GF-D8 (cell line): ENCODE results near the gene B9D1.

Source experiments
- DNase-seq: peaks from one replicate; lab custom pipeline; 2025; lab: John Stamatoyannopoulos, UW

B9D1 gene

GRCh38 chr17:19376811-19377210 is 14.3 kb upstream of the B9D1 start:
- DNase-seq: no peak

DNA sequence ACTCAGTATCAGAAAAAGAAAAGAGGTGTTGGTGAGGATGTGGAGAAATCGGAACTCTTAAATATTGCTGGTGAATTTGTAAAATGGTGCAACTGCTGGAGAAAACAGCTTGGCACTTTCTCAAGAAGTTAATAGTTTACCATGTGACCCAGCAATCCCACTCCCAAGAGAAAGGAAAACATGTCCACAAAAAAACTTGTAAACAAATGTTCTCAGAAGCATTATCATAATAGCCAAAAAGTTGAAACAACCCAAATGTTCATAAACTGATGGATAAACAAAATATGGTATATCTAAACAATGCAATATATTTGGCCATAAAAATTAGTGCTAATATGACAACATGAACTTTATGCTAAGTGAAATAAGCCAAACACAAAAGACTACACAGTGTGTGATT is 13.2 kb upstream of the B9D1 start:
- no peak for DNase-seq

- no peak for DNase-seq
Observed at GRCh38 chr17:19374136-19374535, 11.6 kb upstream of the B9D1 start.

- no peak for DNase-seq
Observed at GRCh38 chr17:19372866-19373504, 10.5 kb upstream of the B9D1 start.

- no peak for DNase-seq
Observed at GRCh38 chr17:19372439-19372838, 9.9 kb upstream of the B9D1 start.

DNA sequence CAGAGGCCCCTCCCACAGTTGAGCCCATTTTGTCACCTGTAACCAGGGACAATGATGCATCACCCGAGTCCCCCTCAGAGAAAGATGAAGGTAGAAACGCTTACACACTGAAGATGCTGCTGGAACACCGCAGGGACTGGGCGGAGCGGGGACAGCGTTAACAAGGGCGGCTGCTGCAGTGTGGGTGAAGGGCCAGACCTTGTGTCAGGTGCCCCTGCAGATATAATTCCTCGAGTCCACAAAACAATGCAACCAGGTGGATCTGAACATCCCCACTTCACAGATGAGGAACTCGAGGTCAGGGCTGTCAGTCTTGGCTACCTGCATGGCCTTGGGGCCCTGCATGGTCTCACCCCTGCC is 9.5 kb upstream of the B9D1 start:
- DNase-seq: no peak

- no peak for DNase-seq
Observed at GRCh38 chr17:19371259-19372010, 8.9 kb upstream of the B9D1 start.

GRCh38 chr17:19370493-19370960 is 8.0 kb upstream of the B9D1 start:
- peak; percentile 5 for DNase-seq

- DNase-seq: no peak
Observed at GRCh38 chr17:19369846-19370492, 7.4 kb upstream of the B9D1 start.

DNA sequence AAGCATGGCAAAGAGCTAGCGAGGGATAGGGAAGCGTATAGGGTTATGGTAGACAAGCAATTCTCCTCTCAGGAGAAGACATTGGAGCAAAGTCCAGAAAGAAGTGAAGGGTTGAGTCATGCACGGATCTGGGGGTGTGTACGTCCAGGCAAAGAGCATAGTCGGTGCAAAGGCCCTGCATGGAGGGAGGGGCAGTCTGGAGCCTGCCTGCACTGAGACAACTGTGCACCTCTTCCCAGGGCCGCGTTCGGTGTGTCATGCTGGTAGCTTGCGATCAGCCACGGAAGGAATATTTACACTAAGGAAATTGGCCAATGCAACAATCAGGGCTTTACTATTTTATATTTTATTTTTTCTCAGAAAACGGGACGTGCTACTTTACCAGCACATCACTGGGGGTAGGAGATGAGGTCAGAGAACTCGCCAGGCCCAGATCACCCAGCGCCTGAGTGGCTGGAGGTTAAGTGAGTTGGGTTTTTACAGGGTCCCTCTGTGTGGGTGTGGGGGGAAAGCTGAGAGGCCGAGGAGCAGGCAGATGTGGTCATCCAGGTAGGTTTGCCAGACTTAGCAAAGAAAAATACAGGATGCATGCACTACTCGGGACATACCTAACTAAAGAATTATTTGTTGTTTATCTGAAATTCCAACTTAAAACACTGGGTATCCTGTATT is 6.7 kb upstream of the B9D1 start:
- no peak for DNase-seq

GRCh38 chr17:19368229-19368628 is 5.7 kb upstream of the B9D1 start:
- DNase-seq: no peak

- DNase-seq: no peak
Observed at GRCh38 chr17:19366637-19366972, 4.1 kb upstream of the B9D1 start.

DNA sequence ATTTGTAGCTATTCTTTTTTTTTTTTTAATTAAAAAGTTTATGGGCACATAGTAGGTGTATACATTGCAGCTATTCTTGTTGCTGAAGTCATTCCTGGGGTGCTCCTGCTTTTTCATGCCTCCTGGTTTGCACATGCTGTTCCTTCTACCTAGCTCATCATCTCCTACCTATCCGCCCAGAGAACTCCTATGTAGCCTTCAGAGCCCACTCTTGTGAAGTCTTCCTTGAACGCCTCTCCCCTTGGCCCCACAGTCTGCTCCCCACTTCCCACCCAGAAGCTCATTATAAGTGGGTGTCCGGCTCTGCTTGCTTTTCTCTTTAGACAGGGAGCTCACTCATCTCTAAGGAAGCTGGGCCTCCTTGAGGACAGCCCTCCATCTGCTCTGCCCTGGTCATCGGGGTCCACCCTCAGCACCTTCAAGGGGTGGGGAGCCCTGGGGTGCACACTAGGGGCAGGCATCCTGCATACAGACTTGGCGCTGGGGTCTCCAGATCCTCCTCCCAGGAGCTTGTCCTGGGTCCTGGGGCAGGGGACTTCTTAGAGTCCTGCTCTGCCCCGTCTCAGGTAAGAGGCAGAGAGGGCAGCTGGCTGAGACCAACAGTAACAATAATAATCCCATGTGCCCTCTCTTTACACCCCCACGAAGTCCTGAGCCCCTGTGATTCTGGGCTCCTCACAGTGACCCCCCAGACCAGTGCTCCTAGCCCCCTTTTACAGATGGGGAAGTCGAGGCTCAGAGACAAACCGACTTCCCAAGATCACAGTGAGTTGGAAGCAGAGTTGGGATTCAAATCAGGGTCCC is 3.5 kb upstream of the B9D1 start:
- DNase-seq: no peak

DNA sequence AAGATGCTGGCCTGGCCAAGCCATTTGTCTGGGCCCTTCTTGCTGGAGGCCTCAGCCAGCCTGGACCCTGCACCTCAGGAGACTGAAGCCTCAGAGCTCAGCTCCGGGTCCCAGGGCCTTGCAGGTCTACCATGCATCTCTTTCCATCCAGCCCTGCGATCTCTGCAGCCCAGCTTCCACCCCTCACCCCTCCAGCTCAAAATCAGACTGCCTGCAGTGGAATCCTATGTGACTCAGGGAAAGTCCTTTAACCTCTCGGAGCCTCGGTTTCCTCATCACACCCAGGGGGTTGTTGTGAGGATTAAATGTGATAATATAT is 2.9 kb upstream of the B9D1 start:
- DNase-seq: no peak

DNA sequence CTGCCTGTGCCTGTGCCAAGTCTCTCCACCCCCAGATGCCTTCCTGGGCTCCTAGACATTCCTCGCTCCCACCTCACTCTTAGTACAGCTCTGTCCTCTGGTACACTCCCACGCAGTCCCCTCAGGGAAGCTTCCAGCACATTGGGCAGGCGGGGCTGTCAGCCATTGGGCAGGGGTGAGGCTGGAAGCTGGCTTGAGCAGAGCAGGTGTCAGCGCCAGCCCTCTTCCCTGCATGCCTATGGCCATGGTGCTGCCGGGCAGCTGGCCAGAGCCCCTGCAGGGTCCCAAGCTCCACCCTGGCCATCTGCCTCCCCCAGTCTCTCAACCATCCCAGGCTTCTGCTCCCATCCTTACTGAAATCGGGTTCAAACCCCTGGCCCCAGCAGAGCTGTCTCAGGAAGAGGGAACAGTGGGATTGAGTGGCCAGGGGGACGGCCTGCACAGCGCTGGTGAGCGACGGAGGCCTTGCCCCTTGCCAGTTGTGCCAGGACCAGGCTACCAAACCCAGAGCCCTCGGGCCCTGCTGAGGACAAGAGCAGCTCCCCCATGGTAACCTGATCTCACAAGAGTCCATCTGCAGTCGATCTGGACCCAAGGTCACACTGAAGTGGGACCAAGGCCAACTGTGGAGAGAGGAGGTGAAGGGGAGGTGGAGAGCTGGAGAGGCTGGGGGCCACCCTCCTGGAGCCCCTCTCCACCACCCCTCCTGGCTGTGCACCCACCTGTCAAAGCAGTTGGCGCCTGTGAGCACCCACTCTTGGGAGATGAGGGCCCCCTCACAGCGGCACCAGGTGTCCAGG is 2.4 kb upstream of the B9D1 start:
- DNase-seq: no peak

DNA sequence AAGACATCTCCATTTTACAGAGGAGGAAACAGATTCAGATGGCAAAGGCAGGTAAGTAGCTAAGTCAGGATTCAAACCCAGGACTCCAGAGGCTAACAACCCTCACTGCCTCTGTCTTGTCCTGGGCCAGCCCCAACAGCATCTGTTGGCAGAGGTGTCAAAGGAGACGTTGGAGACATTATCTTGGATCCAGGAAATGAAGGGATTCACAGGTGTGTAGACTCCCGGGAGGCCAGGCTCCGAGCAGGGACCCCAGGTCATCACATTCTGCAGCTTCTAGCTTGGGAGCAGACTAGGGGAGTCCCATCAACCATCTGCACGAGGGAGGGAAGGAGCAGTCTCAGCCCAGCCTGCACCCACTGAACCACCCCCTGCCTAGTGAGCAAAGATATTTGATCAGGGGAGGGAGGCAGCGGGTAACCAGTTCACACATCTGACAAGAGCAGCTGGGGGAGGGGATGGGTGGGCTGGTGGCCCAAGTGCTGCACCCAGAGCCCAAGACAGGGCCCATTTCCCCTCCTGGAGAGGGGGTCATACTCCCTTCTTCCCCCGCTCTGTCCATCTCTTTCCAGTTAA is 1.0 kb upstream of the B9D1 start:
- DNase-seq: no peak

DNA sequence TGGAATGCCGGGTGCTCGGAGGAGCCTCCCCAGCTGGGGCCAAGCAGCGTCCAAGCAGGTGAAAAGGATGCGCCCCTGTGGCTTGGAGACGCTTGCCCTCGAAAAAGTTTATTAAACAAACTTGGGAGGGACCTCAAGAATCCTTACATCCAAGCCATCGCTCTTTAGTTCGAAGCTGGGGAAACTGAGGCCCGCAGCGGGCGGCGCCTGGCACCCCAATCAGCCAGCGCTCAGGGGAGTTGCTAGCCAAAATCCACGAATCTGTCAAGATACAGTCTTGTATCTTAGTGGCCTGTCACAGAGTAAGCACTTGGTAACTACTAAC is 553 bp upstream of the B9D1 start:
- DNase-seq: no peak

DNA sequence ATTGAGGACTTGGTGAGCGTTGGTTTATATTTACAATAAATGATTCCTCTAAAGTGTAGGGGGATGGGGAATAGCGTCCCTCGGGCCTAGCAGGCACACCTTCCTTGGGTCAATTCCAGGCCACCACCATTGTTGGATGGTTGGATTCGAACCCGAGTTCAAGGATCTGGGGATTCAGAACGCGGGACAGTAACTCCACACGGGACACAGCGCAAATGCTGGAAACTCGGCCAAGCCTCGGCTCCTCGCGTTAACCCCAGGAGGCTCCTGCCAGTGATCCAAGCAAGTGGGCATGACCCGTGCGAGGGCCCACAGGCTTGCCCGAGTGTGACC is 613 bp downstream of the B9D1 start:
- DNase-seq: no peak

- DNase-seq: no peak
Observed at GRCh38 chr17:19361326-19361725, 1.2 kb downstream of the B9D1 start.

GRCh38 chr17:19360772-19361171 is 1.8 kb downstream of the B9D1 start:
- DNase-seq: no peak

DNA sequence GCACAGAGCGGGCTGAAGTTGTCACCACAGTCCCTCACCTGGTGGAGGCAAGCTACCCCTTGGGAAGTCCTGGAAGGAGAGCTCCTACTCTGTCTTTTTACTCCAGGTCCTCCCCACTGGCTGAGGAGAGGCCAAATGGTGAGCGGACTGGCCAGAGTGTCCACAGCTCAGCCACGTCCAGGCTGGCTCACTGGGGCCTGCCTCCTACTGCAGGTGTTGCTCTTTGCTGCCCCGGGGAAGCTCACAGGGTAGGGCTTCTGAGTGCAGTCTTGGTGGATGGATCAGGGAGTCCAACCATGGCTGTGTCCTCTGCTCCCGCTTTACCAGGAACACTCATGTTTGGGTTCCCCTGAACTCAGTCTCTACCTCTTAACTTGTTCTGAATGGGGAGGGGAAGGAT is 2.7 kb downstream of the B9D1 start:
- DNase-seq: no peak
